OCI-M2 (cell line): ENCODE results near the gene CATSPERZ.
"Not testable (repeated sequence)": the region's sequence is repeated elsewhere in the genome, so short reads cannot be mapped to it uniquely, and the experiment has no call there.

Source experiments
- DNase-seq: peaks from one replicate; lab custom pipeline; 2025; ENCODE audit not compliant: unreplicated experiment; lab: John Stamatoyannopoulos, UW

CATSPERZ gene

GRCh38 chr11:64318766-64319761, 18.9 kb downstream of the CATSPERZ start:
- DNase-seq, result no peak

- no peak for DNase-seq
Measured at GRCh38 chr11:64320556-64320955, 20.4 kb downstream of the CATSPERZ start.

GRCh38 chr11:64321026-64321425, 20.9 kb downstream of the CATSPERZ start:
- DNase-seq, result no peak

DNA sequence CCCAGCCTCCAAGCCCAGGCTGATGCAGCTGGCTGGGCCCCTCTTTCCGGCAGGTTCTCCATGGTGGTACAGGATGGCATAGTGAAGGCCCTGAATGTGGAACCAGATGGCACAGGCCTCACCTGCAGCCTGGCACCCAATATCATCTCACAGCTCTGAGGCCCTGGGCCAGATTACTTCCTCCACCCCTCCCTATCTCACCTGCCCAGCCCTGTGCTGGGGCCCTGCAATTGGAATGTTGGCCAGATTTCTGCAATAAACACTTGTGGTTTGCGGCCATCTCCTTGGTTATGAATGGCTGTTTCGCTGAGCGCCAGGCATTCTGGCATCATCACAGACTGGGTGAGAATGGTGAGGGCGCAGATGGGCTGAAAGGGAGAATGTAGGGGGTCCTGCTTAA, 21.4 kb downstream of the CATSPERZ start:
- no peak for DNase-seq

DNA sequence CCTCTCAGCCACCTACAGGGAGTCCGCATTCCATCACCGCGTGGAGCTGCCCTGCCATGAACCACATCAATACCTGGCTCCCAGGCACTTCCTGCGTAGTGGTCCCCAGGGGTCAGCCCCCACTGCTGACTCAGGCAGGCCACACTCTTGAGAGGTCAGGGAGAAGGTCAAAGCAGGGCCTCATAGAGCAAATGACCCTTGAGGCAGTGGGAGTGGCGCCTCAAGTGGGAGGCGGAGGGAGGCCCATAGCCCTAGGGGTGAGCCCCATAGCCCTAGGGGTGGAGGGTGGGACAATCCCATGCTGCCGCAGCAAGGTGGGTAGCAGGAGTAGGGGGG, 22.7 kb downstream of the CATSPERZ start:
- DNase-seq, result no peak

DNA sequence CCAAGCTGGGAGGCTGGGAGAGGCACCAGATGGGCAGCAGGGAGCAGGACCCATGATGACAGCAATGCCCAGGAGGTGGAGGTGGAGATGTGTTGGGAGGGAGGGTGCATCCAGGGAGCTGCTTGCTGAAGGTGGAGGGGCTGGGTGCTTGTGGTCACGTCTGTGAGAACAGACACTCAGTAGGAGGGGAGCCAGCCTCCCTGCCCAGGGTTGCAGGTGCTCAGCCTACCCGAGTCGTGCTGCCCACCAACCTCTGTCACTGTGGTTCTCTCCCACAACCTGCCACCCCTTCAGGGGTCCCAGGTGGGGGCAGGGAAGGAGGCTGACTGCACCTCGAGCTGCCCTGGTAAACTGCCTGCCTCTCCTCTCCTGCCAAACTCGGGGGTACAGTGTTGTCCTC, 23.2 kb downstream of the CATSPERZ start:
- no peak for DNase-seq

- not testable (repeated sequence) for DNase-seq
Measured at GRCh38 chr11:64323984-64324383, 23.8 kb downstream of the CATSPERZ start.

- no peak for DNase-seq
Measured at GRCh38 chr11:64324692-64325469, 24.7 kb downstream of the CATSPERZ start.

DNA sequence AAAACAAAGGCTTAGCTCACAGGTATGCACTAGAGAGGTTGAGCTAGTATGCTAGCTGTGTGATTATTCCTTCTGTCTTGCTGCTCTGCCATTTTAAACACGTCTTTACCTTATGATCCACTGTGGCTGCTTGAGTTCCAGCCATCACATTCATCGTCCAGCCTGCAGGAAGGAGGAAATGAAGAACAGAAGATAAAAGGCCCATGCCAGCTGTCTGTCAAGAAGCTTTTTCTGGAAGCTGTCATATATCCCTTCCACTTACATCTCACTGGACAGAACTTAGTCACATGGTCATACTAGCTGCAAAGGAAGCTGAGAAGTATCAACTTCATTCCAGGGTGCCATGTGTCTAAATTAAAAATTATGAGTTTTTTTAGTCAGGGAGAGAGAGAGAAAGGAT, 27.2 kb downstream of the CATSPERZ start:
- DNase-seq, result no peak

DNA sequence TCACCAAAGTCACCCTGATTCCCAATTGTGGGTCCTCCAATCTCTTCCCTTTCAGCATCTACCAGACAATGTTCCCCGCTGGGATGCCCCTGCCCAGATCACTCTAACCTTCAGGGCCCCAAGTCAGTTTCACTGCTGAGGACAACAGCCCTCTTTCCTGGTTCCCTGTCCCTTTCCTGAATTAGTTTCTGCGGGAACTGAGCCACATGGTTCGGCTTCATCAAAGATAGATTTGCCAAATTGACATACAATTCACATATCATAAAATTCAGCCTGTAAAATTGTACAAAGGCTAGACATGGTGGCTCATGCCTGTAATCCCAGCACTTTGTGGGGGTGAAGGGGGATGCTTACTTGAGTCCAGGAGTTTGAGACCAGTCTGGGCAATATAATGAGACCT, 27.8 kb downstream of the CATSPERZ start:
- no peak for DNase-seq

GRCh38 chr11:64330888-64331287, 30.7 kb downstream of the CATSPERZ start:
- no peak for DNase-seq

- DNase-seq, result no peak
Measured at GRCh38 chr11:64331569-64332371, 31.6 kb downstream of the CATSPERZ start.

GRCh38 chr11:64333556-64333955, 33.4 kb downstream of the CATSPERZ start:
- no peak for DNase-seq

DNA sequence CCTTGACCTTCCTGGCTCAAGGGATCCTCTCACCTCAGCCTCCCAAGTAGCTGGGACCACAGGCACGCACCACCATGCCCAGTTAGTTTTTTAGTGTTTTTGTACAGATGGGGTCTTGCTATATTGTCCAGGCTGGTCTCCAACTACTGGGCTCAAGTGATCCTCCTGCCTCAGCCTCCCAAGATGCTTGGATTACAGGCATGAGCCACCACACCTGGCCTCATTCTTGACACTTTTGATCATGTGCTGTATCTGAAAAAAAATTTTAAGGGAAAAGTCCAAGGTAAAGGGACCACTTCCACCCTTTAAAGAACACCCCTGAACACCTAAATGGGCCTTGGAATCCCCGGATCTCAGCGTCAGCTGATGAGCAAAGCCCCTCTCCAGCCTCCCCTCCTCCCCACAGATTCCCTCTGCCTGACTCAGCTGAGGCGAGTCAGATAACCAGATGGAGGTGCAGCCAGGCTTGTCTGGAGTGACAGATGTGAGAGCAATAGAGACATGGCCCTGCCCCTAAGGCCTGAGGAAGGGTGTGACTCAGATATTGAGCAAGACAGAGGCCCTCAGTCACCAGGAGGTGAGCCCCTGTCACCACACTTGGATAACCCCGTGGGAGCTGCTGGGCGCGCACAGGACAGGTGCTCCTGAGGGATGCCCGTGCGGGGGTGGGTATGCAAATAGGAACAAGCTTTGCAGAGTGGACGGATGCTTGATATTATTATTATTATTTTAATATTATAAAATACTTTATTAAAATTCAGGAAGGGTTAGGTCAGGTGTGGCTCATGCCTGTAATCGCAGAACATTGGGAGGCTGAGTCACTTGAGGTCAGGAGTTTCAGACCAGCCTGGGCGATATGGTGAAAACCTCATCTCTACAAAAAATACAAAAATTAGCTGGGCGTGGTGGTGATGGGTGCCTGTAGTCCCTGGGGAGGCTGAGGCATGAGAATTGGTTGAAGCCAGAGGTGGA, 34.9 kb downstream of the CATSPERZ start:
- peak; percentile 54 for DNase-seq

GRCh38 chr11:64337538-64338249, 37.5 kb downstream of the CATSPERZ start:
- no peak for DNase-seq

- no peak for DNase-seq
Measured at GRCh38 chr11:64338716-64339115, 38.6 kb downstream of the CATSPERZ start.

- no peak for DNase-seq
Measured at GRCh38 chr11:64339286-64339685, 39.1 kb downstream of the CATSPERZ start.

GRCh38 chr11:64339754-64340408, 39.7 kb downstream of the CATSPERZ start, which contains the start of gene CCDC88B:
Gene CCDC88B, plus strand, starts transcription at chr11:64340204. Its CDS starts 63 bp downstream, at chr11:64340267.
- DNase-seq, result no peak
